T-helper 22 cell (primary cell): ENCODE data around the gene AQP4.

Source experiments
- DNase-seq: peaks from one replicate; pipeline ENCODE4 v3.0.0-alpha.2; 2020; ENCODE audit warnings: low read depth

The AQP4 gene, protein sequence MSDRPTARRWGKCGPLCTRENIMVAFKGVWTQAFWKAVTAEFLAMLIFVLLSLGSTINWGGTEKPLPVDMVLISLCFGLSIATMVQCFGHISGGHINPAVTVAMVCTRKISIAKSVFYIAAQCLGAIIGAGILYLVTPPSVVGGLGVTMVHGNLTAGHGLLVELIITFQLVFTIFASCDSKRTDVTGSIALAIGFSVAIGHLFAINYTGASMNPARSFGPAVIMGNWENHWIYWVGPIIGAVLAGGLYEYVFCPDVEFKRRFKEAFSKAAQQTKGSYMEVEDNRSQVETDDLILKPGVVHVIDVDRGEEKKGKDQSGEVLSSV

GRCh38 chr18:26865557-26865956 is at the start of gene AQP4:
TSS of gene AQP4 (minus strand) at chr18:26865707. CDS start at chr18:26865689, 18 bp downstream.
- DNase-seq, result no peak

GRCh38 chr18:26911840-26912239 is 46.3 kb upstream of the AQP4 start:
- no peak for DNase-seq

- DNase-seq, result no peak
These were observed 44.2 kb upstream of the AQP4 start for GRCh38 chr18:26909599-26910290.

GRCh38 chr18:26908906-26909305 is 43.4 kb upstream of the AQP4 start:
- DNase-seq, result no peak

DNA sequence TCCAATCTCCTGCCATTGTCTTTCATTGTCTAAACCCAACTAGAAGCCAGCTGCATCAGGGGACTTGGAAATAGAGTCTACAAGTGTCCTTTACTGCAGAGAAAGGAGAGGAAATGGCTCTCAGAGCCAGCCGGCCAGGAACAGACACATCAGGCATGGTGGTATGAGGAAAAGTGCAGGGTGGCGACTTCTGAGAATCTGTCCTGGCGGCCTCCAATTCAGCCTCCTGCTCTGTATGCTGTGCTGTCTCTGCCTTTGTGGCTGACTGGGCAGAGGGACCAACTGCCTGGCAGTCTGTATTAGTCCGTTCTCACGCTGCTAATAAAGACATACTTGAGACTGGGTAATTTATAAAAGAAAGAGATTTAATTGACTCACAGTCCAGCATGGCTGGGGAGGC is 36.8 kb upstream of the AQP4 start:
- no peak for DNase-seq

- DNase-seq, result no peak
These were observed 35.5 kb upstream of the AQP4 start for GRCh38 chr18:26901020-26901419.

GRCh38 chr18:26894426-26894825 is 28.9 kb upstream of the AQP4 start:
- DNase-seq, result no peak

DNA sequence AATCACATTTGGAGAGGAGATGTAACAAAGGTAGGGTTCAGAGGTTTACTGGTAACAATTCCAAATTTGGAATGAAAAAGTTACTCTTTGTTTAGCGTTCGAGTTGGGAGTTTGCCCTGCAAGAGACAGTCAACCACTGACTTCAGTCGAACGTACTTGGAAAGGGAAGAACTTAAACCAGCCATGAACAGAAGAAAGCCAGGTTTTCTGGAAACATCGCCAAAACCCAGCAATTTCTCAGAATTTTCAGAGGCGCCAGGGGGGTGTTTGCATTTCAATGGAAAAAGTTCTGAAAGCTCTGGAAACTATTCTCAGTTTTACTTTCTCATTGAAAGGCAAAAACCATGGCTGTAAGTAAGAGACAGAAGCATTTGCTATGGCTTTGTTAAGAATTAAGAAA is 28.5 kb upstream of the AQP4 start:
- no peak for DNase-seq

GRCh38 chr18:26888259-26888658 is 22.8 kb upstream of the AQP4 start:
- no peak for DNase-seq

- no peak for DNase-seq
These were observed 9.6 kb upstream of the AQP4 start for GRCh38 chr18:26875040-26875654.

- no peak for DNase-seq
These were observed 8.8 kb upstream of the AQP4 start for GRCh38 chr18:26874283-26874682.

GRCh38 chr18:26869640-26870039 is 4.1 kb upstream of the AQP4 start:
- DNase-seq, result no peak

DNA sequence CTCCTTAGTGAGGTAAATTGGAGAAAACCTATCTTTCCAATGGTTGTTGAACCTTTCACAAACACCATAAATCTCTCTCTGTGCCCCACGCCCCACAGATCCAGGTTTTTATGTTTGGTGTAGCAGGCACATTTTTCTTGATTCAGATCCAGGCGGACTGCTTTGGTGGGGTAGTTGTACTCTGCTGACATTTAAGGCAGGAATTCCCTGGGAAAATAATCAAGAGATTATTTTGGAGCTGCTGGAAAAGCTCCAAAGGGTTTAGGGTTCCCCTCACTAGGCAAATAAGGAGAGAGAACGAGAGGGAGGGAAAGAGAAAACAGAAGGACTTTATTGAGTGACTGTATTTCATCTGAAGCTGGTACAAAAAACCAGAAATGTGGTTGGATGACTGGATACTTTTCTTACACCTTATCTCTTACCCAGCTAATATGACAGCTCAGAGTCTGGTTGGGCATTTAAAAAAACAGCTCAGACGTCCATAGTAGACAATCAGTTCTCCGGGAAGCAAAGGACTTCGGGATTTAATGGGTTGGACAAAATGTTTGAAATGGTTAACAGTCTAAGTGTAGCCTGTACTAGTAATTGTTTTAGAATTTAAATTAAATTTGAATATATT is 3.6 kb upstream of the AQP4 start:
- no peak for DNase-seq

- DNase-seq, result no peak
These were observed 2.0 kb upstream of the AQP4 start for GRCh38 chr18:26867471-26867870.

- DNase-seq, result no peak
These were observed 849 bp downstream of the AQP4 start for GRCh38 chr18:26864658-26865057.

DNA sequence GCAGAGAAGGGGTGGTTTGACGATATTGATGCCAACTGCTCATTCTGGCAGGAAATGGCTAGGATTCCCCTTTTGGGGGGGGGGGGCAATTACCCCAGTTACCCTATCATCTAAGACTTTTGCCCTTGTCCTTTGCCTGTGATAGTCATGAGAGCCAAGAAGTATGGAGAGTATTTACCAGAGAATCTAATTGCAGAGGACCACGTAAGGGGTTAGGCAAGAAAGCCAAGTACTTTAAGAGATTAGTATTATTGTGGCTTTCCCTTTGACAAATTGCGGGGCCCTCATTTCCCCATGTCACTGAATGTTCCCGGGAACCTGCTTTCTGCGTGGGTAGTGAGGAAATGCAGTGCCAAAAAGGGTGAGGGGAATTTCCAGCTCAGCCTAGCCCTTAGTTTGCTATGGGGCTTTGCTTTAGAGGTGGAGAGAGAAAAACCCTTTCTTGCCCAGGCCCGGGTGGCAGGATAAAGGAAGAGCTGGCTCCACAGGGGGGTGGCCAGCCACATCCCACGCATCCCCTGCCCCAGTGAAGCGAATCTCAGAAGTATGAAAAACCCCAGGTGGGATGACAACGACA is 1.5 kb downstream of the AQP4 start:
- no peak for DNase-seq

DNA sequence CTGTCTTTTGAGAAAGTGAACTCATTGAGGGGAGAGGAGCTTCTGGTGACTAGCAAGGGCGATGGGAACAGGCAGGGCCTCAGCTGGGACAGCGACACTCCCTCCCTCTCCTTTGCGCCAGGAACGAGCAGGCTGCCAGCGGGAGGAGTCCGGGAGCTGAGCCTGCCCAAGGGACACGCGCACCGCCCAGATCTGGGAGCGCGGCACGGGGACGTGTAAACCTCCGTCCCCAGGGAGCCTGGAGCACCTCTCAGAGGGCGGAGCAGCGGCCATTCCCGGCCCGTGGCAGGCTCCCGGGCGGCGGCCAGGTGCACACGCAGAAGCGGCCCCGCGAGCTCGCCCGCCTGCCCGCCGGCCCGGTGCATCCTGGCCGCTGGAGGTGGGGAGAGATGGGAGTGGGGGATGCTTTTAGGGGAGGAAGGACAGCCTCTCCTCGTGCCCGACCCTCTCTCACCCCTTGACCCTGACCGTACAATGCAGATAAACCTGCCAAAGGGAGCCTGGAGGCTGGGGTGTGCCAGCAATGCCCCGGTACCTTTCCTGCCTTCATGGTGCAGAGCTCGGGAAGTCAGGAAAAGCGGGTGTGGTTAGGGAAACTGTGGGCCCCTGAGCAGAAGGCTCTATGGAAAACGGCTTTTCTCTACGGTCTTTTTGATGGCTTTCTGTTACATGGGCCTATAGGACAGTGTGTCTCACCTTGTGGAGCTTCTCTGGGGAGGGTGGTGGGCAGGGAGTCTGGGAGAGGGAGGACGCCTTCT is 2.2 kb downstream of the AQP4 start:
- no peak for DNase-seq

DNA sequence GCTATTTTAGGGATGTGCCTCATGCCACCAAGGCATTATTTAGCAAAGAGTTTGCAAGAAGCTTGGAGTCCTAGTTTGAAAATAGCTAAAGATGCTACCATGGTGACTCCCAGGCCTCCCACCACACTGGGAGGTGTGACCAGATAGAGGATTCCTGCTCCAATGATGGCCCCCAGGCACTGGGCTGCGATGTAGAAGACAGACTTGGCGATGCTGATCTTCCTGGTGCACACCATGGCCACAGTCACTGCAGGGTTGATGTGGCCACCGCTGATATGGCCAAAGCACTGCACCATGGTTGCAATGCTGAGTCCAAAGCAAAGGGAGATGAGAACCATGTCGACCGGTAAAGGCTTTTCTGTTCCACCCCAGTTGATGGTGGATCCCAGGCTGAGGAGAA is 3.4 kb downstream of the AQP4 start:
- DNase-seq, result no peak

- no peak for DNase-seq
These were observed 11.1 kb downstream of the AQP4 start for GRCh38 chr18:26854292-26854881.

DNA sequence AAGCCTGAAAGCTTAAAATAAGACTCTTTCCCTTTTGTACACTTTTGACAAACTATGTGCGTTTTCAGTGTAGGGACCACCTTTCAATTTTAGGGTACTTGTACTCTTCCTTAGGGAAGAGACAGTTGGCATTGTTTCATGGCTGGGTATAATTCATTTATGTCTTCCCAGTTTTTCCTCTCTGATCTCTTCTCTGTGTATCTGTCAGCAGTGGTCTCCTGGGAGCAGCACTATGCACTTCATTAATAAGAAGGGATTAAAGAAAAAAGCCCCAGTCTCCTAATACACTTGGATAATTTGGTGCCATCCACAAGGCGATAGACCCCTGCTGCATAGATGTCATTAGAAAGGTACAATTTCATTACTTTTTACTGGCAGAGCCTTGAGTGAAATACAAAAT is 12.1 kb downstream of the AQP4 start:
- DNase-seq, result no peak

- no peak for DNase-seq
These were observed 21.7 kb downstream of the AQP4 start for GRCh38 chr18:26843760-26844159.
